HG03442 (cell line): Measurements from ENCODE around the gene FAXC.

ENCODE experiments used
- ATAC-seq: cut with Tn5 transposase; IDR thresholded peaks from one replicate; pipeline ENCODE4 v1.9.1; 2021; ENCODE audit warnings: mild to moderate bottlenecking, moderate library complexity; ENCODE audit not compliant: unreplicated experiment

The FAXC gene

DNA sequence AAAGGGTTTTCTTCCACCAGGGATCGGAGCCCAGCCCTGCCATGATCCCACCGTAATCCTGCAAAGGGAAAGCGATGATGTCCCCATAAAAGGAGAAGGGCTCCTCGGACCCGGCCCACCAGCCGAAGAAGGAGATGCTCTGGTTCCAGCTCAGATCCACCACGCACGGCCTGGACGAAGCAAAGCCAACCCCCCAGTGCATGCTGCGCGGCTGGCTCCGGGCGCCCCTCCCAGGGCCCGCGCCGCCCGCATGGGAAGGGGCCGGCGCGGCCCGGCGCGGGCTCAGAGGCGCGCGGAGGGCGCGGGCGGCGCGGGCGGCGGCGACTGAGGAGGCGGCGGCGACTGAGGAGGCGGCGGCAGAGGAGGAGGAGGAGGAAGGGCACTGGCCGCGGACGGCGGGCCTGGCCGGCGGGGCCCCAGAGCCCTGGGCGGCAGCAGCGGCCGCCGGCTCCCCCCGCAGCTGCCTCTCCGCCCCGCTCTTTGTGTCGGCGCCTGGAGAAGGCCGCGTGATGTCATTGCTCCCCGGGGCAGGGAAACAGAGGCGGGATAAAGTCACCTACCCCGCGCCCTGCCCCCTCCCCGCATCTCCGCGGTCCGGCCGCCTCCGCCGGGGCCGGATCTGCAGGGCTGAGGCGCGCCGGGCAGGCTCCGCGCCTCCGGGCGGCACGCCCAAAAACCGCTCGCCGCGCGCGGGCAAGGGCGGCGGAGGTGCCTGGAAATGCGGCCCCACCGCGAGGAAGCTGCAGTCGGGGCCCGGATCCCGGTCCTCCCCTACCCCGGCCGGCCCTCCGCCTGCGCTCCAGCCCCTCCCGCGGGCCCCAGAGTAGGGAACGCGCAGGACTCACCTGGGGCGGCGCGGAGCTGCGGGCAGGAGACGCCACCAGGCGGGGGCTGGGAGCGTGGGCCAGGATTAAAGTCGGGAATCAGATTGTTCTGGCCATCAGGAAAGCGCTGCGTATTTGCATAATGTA, at the start of gene FAXC:
Gene FAXC, minus strand, starts transcription at position 504 of the 971 bp plus-strand sequence. Its CDS starts 302 bp downstream, at position 202.
- peak; percentile 46 for ATAC-seq

DNA sequence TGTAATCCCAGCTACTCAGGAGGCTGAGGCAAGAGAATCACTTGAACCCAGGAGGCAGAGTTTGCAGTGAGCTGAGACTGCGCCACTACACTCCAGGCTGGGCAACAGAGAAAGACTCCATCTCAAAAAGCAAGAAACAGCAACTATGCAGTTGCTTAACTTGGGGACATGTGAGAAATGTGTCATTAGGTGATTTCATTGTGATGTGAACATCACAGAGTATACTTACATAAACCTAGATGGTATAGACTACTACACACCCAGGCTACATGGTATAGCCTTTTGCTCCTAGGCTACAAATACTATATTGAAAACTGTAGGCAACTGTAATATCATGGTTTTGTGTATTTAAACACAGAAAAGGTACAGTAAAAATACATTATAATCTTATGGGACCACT, 47.8 kb upstream of the FAXC start:
- ATAC-seq = no peak

DNA sequence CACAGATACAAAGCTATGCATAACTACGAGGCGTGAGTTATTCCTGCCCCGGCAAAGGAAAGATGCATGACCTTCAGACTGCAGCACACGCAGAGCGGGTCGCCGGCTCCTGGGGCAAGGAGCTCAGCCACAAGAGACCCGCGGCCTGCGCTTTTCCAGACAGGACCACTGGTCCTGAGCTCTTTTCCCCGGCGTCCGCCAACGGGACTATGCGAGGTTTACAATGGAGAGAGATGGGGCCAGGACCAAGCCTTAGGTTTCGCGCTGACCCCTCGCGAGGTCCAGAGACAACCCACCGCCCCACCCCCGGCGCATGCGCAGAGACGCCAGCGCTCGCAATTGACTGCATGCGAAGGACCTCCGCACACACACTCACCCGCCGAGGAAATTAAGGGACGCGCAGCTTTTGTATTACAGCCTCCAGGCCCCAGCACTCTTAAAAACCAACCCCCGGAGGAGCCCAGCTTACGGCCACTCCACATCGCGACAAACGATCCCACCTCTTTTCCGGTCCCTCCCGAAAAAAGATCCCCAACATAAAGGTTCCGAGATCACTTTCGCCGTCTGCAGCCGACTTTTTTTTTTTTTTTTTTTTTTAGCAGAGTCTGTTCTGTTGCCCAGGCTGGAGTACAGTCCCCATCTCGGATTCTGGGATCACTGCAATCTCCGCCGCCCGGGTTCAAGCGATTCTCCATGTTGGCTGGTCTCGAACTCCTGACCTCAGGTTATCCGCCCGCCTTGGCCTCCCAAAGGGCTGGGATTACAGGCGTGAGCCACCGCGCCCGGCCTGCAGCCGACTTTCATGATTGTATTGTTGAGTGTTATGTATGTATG, 44.4 kb upstream of the FAXC start, which contains the start of gene COQ3:
Gene COQ3, minus strand, starts transcription at position 498 of the 834 bp plus-strand sequence. Its CDS starts 16 bp downstream, at position 482.
- peak; percentile 75 for ATAC-seq

DNA sequence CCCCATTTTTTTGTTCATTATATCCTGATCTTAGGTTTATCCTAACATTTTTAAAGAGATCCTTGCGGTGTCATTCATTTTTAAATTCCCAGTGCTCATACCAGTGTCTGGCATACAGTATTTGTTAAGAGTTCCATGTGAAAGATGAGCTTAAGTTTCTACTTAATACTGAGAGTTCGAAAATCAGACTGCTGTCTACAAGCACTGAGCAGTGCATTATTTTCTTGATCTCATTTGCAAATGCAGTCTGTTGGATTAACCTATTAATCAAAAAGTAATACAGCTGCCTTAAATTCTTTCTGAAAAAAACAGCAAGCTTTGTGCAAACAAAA, 43.9 kb upstream of the FAXC start:
- ATAC-seq = peak; percentile 13

DNA sequence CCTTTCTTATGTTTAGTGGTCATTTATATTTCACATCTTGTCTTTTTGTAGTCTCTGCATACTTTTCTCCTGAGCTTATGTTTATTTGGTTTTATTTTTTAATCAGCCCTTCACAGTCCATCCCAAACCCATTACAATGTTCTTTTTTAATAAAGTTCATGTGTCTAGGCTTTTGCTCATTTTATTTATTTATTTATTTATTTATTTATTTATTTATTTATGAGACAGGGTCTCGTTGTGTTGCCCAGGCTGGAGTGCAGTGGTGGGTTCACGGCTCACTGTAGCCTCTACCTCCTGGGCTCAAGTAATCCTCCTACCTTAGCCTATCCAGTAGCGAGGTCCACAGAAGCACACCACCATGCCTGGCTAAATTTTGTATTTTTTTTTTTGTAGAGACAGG, 41.4 kb upstream of the FAXC start:
- ATAC-seq = no peak

DNA sequence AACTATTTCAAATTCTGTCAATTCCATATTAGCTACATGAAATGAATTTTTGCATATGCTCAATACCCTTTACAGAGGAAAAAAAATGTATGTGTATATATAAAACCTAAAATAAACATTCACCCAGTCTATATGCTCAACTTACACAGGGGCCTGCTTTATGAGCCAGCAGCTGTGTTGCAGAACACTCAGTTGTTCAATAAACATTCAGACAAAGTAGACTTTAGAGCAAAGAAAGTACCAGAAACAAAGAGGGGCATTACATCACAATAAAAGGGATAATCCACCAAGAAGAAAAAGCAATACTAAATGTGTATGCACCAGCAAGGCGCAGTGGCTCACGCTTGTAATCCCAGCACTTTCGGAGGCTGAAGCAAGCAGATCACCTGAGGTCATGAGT, 35.0 kb upstream of the FAXC start:
- no peak for ATAC-seq

DNA sequence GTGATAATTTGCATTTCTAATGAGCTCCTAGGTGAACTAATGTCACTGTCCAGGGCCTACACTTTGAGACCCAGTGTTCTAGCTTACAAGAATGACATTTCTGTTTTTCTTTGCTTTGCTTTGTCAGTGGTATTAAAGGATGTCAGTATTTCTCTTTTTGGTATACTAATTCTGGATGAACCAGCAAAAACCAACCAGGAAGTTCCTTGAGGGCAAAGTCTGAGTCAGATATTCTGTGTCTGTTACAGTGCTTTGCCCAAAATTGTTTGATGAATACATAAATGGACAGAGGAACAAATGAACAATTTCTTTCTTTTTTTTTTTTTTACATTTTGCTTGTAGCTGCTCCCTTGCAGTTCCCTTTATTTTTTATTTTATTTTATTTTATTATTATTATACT, 29.2 kb upstream of the FAXC start:
- ATAC-seq = no peak

DNA sequence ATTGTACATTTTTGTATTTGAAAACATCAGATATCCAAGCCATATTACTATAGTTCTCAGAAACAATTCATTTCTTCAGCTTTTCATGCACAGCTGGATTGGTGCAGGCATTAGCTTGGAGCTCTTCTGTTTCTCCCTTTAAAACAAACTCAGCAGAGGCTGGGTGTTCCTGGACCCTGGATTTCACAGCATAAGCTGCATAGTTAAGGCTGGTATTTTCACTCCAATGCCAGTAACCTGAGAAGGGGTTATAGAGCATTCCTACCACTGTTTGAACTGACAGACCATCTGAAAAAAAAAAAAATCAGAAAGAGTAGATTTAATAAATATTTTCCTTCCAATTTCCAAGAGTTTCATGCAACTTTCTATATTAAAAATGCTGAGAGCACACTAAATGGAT, 20.1 kb upstream of the FAXC start:
- no peak for ATAC-seq

DNA sequence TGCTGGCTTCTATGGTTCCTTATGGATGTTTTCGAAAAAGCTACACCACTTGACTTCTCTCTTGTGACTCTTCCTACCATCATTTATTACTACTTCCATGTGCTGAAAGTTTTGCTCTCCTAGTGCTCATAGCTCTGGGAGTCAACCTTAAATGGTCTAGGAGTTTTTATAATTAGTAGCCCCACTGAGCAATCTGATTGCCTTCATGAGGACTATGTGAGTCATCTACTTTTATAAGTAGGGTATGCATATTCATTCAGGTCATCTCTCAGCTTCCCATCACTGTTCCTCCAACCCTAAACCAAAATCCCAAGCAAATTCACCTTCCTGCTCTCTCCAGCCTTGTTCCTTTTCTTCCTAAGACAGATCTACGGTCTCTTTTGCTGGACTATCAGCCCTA, 17.4 kb upstream of the FAXC start:
- ATAC-seq = no peak

DNA sequence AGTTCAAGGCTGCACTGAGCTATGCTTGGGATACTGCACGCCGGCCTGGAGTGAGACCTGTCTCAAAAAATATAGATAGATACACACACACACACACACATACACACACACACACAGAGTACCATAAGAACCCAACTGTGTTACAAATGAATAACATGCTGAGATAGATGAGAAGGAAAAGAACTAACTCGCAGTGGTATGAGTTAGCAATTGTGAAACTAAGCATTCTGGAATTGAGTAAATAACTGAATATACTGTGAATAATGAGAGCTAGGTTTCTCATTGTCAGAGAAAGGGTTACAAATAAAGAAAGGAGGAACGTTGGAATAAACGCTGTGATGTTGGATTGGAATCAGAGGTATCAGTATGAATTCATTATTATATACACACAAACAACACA, 14.6 kb upstream of the FAXC start:
- peak; percentile 98 for ATAC-seq

DNA sequence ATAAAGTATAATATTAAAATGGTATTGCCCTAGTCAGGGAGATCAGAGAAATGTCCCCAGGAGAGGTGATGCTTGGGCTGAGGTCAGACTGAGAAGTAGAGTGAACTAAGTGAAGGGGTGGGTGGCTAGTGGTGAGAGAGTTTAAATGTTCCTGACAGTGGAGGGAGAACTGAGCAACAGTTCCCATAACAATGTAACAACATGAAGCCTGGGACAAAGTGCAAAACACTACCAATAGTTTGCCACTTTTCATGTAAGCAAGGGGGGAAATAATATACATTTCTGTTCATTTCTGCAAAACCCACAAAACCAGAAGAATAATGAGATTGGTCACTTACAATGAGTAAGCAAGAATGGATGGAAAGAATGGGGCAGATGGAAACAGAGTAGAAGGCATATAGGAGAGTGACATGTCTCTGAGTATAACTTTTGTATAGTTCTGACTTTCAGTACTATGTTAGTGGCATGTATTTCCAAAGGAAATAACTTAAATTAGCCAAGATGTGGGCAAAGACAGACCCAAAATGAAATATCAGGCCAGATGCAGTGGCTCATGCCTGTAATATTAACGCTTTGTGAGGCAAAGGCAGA, 13.3 kb upstream of the FAXC start:
- ATAC-seq = no peak

DNA sequence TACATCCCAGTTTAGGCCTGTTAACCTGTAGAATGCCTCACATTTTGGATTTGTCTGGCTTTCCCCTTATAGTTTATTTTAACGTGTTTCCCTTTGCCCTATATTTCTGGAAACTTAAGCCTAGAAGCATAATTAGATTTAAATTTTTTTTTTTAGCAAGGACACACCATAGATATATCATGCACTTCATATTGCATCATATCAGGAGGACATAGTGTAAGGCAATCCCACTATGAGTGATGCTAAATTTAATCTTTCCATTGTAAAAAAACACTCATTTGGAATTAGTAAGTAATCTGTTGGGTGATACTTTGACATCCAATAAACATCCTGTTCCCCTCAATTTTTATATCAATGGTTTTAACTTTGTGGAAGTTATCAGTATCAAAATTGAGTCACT, 10.3 kb upstream of the FAXC start:
- ATAC-seq = no peak

DNA sequence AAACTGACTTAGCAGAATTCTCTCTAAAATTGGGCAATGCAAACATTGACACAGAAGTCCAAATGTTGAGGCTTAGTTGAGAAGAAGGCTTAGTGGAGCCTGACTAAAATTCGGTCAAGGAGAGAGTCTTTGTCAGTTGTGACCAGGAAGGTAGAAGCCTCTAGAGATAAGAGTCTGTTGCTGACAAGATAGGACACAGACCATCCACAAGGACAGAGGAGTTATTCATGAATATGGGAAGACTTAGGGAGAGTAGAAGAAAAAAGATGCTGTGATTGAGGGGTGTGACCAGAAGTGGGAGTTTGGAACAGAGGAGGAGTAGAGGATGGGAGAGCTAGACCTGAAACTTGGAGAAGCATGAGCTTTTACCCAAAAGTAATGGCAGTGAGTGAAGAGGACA, 7.2 kb upstream of the FAXC start:
- ATAC-seq = no peak

DNA sequence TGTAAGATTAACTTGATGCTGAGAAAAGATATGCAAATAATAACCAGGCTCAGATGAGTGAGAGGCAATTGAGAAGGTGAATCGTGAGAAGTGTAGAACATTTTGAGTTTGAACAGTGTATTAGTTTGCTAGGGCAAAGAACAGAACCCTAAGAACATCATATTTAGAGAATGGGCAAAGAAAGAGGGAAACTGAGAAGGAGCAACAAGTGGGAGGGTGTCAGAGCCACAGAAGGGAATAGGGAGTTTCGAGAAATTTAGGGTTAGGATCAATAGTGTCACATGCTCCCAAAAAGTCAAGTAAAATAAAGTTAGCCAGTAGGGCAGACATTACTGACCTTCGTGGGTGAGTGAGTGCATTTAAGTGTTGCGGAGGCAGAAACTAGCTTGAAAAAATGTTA, 5.5 kb upstream of the FAXC start:
- no peak for ATAC-seq

DNA sequence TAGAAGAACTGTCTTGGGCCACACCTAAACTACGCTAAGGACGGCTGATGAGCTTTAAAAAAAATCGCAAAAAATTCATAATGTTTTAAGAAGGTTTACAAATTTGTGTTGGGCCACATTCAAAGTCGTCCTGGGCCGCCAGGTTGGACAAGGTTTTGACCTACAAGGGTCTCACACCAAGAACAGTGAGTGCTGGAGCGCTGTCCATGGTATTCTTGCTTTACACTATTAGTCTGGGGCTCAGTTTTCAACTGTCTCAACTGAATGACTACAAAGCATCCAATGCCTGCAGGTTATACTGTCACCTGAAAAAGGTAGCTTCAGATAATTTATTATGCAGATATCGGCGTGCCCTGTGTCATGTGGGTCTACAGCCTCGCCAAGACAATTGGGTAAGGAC, 3.7 kb upstream of the FAXC start:
- no peak for ATAC-seq

DNA sequence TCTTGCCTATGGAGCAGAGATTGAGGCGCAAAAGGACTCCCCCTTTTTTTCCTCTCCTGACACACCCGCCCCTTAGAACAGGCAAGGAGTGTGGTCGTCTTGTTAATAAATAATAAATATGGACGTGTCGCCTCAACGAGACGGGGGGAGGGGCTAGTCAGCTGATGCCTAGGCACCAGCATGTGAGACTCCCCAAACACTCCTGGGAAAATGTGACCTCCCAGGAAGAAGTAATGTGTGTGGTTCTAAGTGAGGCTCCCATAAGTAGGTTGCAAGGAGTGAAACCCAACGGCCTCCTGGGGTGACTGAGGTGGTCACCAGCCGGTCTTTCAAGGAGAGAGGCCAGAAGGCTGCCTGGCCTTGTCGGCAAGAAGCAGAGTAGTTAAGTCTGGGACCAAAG, 1.1 kb upstream of the FAXC start:
- ATAC-seq = no peak

DNA sequence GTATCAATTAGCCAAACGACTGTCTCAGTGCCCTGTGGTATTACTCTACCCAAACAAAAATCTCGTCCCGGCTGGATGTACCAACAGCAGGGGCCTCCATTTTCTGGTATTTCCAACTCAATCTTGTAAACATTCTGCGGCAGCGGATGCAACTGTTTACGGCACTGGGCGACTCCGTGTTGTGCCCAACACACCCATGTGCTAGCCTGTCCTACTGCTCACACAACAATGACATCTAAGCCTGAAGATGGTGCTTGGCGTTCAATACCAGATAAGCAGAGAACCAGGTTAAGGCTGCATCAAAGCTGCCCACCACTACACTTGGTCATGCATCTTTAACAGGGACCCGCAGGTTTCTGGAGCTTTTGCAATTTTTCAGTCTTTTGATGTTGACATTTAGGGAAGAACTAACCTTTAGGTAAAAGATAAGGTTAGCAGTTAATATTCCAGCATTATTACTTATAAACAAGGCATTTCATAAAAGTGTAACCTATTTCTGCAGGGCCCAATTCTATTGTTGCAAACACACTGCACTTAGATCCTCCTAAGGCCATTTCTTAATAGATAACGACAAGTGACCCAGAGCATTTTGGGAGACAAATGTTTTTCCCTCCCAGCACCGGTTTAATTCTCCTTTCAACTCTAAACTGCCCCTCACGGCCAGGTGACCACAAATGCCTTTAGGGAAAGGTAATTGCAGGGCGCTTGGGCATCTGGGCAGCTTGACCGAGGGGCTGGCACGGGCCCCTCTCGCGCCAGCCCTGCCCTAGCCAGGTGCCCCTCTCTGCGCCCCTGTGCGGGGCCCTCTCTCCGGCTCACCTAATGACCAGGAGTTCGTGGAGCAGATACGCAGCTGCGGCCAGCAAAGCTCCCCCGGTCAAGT, 945 bp downstream of the FAXC start:
- no peak for ATAC-seq

DNA sequence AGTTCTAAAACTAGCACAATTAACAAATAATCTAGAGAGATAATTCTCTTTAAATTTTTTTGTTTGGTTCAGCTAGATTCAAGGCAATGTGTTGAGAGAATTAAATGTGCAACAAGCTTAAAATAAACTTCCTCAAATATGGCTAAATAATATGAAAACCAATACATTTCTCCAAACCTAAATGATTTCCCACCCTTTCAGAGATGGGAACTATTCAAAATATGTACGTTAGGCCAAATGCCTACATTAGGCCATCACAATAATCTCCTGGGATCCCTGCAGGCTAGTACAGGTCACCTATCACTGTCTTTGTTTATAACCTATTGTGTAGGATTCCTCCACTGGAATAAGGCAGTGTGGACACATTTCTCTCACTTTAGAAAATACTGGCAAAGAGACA, 1.7 kb downstream of the FAXC start:
- ATAC-seq = no peak

DNA sequence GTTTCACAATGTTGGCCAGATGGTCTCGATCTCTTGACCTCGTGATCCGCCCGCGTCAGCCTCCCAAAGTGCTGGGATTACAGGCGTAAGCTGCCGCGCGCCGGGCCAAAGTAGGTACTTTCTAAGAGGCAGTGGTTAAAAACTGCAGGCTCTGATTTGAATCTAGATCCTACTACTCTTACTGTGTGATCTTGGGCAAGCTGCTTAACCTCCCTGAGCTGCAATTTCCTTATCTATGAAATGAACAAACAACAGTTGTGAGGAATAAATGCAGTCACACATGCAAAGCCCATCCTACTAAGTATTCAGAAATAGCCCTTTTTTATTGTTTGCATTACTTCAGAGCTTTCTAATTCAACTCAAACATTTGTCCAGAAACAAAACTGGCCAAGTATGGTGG, 2.9 kb downstream of the FAXC start:
- no peak for ATAC-seq

DNA sequence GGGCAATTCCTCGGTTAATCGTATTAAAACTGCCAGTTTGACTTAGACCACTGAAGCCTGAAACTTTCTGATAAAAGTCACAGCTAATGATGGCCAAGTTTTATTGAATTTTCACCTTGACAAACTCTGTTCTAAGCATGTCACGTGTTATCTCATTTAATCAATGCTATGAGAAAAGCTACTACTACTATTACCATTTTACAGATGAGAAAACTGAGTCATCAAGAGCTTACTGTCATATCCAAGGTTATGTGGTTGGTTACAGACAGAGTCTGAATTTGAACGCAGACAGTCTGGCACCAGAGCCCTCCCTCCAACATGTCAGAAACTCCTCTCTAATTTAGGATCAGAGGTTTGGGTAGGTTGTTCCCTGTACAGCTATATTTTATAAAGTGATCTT, 4.3 kb downstream of the FAXC start:
- ATAC-seq = no peak

DNA sequence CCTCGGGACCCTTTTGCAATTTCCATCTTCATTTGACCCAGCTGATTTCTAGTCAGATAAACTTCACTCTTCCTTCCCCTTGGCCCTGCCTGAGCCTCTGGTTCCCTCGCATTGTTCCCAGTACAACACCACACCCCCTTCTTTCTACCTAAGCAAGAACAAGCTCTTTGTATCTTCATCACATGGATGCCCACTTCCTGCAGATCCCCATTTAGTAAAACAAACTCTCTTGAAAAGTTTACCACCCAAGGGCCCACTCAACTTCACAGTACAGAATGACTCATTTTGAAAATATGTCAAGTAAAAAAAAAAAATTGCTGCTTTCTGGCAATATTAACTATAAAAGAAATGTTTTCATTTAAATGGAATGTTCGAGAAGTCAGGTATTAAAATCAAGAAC, 5.2 kb downstream of the FAXC start:
- peak; percentile 43 for ATAC-seq
